Measurements from ENCODE around the gene SMAD6. TPM values are rescaled to one million over a fixed set of nuclear protein-coding genes. Genes with fewer than 3 reads are reported as not detected.

Gene SMAD6
- total and polyA plus RNA-seq, 9 donors: 3.8 to 20.3 (median 13.9) TPM

DNA sequence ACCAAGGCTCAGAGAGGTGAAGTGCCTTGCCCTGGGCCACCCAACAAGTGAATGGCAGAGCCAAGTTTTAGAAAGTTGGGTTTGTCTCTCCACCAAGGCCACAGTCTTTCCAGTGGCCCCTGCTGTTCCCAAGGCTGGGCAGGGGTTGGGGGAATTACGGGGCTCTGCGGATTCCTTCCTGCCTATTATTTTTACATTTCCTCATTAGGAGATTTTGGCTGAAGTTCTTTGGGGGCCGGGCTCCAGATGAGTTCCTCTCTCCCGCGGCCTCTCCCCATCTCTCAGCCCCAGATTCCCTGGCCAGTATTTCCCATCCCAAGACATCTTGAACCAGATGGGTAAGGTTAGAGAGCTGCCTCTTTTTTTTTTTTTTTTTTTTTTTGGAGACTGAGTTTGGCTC is 44.0 kb upstream of the SMAD6 start:
- WGBS, 3 donors: 10 to 24% (median 11%) methylated on average over 5 of the region's 5 CpGs
- Histone ChIP-seq H3K36me3 (no peaks in the 10 kb centered on the region), H3K9me3 (no peaks in the 10 kb centered on the region), H3K27ac (no peak overlapping the region), H3K27me3 (no peaks in the 10 kb centered on the region), H3K4me1 (ENCODE audit: insufficient read depth) (peaks cover 5% of the 10 kb centered on the region), H3K4me3 (no peak overlapping the region)
- intact Hi-C loops (cut with DNase I): no loop called here
- DNase-seq: peak in 1 of 5 donors; percentile 59
- TF ChIP-seq, protein P1, sequence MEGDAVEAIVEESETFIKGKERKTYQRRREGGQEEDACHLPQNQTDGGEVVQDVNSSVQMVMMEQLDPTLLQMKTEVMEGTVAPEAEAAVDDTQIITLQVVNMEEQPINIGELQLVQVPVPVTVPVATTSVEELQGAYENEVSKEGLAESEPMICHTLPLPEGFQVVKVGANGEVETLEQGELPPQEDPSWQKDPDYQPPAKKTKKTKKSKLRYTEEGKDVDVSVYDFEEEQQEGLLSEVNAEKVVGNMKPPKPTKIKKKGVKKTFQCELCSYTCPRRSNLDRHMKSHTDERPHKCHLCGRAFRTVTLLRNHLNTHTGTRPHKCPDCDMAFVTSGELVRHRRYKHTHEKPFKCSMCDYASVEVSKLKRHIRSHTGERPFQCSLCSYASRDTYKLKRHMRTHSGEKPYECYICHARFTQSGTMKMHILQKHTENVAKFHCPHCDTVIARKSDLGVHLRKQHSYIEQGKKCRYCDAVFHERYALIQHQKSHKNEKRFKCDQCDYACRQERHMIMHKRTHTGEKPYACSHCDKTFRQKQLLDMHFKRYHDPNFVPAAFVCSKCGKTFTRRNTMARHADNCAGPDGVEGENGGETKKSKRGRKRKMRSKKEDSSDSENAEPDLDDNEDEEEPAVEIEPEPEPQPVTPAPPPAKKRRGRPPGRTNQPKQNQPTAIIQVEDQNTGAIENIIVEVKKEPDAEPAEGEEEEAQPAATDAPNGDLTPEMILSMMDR (IDR thresholded peaks at IDR 0.05): no peak
- TF ChIP-seq POLR2A (IDR thresholded peaks at IDR 0.05) (no peak), EP300 (IDR thresholded peaks at IDR 0.05) (no peak)

GRCh38 chr15:66658855-66659254 is 43.2 kb upstream of the SMAD6 start:
- intact Hi-C loops (cut with DNase I): no loop called here
- no peak for TF ChIP-seq POLR2A (IDR thresholded peaks at IDR 0.05)
- TF ChIP-seq EP300 (IDR thresholded peaks at IDR 0.05): no peak
- TF ChIP-seq, protein P1 (IDR thresholded peaks at IDR 0.05): no peak
- Histone ChIP-seq H3K4me3 (no peak overlapping the region), H3K27me3 (no peaks in the 10 kb centered on the region), H3K27ac (no peak overlapping the region), H3K36me3 (no peaks in the 10 kb centered on the region), H3K4me1 (ENCODE audit: insufficient read depth) (peaks cover 5% of the 10 kb centered on the region), H3K9me3 (no peaks in the 10 kb centered on the region)
- WGBS, 3 donors: 93 to 99% (median 96%) methylated on average over 2 of the region's 2 CpGs
- no peak for DNase-seq

DNA sequence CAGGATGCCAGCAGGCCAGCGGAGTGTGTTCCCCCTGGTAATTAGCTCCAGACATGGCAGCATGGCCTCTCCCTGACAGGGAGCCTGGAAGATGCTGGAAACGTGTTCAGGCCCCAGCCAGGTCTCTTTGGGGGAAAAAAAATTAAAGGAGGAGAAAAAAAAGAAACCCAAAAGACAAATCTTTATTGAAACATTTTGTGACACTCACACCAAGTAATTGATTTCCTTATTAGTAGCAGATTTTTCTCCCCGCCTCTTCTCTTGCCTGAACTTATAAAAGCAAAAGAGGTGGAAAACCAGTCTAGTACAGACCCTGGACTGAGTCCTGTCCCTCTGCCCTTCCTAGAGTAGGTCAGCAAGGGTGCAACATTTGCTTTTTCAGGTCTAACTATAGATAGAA is 42.7 kb upstream of the SMAD6 start:
- Histone ChIP-seq H3K36me3 (no peaks in the 10 kb centered on the region), H3K4me3 (no peak overlapping the region), H3K27me3 (no peaks in the 10 kb centered on the region), H3K4me1 (ENCODE audit: insufficient read depth) (peaks cover 5% of the 10 kb centered on the region), H3K27ac (no peak overlapping the region), H3K9me3 (no peaks in the 10 kb centered on the region)
- DNase-seq: no peak
- TF ChIP-seq, protein P1 (IDR thresholded peaks at IDR 0.05): no peak
- TF ChIP-seq POLR2A (IDR thresholded peaks at IDR 0.05) (no peak), EP300 (IDR thresholded peaks at IDR 0.05) (no peak)
- WGBS, 3 donors: 96 to 97% (median 96%) methylated on average over 3 of the region's 3 CpGs
- intact Hi-C loops (cut with DNase I): no loop called here

GRCh38 chr15:66661432-66662096 is 40.5 kb upstream of the SMAD6 start:
- intact Hi-C loops (cut with DNase I): no loop called here
- WGBS, 3 donors: 91 to 92% (median 91%) methylated on average over 23 of the region's 23 CpGs
- Histone ChIP-seq H3K36me3 (no peaks in the 10 kb centered on the region), H3K27ac (no peak overlapping the region), H3K9me3 (no peaks in the 10 kb centered on the region), H3K4me1 (ENCODE audit: insufficient read depth) (peaks cover 5% of the 10 kb centered on the region), H3K4me3 (no peak overlapping the region), H3K27me3 (no peaks in the 10 kb centered on the region)
- DNase-seq: no peak
- no peak for TF ChIP-seq POLR2A (IDR thresholded peaks at IDR 0.05)
- TF ChIP-seq EP300 (IDR thresholded peaks at IDR 0.05): no peak
- TF ChIP-seq, protein P1 (IDR thresholded peaks at IDR 0.05): no peak
